ENCODE data around the gene PTPRD. TPM values are rescaled to one million over a fixed set of nuclear protein-coding genes. Genes with fewer than 3 reads are reported as not detected.

The PTPRD gene
- total and polyA plus RNA-seq, 5 experiments from 2014 or later = not detected

- Mint-ChIP-seq H3K36me3 (no peaks in the 10 kb centered on the region), H3K27ac (no peak overlapping the region), H3K4me1 (peaks cover 0 to 3% (median 0%) of the 10 kb centered on the region in 4 donors), H3K27me3 (no peaks in the 10 kb centered on the region), H3K4me3 (no peak overlapping the region), H3K9me3 (peaks cover 0 to 5% (median 0%) of the 10 kb centered on the region in 9 donors)
- no peak for DNase-seq
- ATAC-seq = no peak
- POLR2A ChIA-PET = no interaction called here
These were observed 708.8 kb downstream of the PTPRD start for GRCh38 chr9:9904041-9904440.

- ATAC-seq (no peak), DNase-seq (no peak)
- Mint-ChIP-seq H3K27me3 (no peaks in the 10 kb centered on the region), H3K9me3 (peaks cover 0 to 5% (median 0%) of the 10 kb centered on the region in 9 donors), H3K4me3 (no peak overlapping the region), H3K4me1 (peaks cover 0 to 3% (median 0%) of the 10 kb centered on the region in 4 donors), H3K27ac (no peak overlapping the region), H3K36me3 (no peaks in the 10 kb centered on the region)
- POLR2A ChIA-PET = no interaction called here
These were observed 711.2 kb downstream of the PTPRD start for GRCh38 chr9:9901624-9902023.

GRCh38 chr9:9893837-9894236 lies 719.0 kb downstream of the PTPRD start:
- Mint-ChIP-seq H3K9me3 (peaks cover 0 to 5% (median 0%) of the 10 kb centered on the region in 9 donors), H3K36me3 (no peaks in the 10 kb centered on the region), H3K27ac (no peak overlapping the region), H3K4me3 (no peak overlapping the region), H3K4me1 (no peaks in the 10 kb centered on the region), H3K27me3 (no peaks in the 10 kb centered on the region)
- ATAC-seq = no peak
- DNase-seq = no peak
- POLR2A ChIA-PET = no interaction called here

GRCh38 chr9:9892217-9892616 lies 720.6 kb downstream of the PTPRD start:
- Mint-ChIP-seq H3K4me3 (no peak overlapping the region), H3K27ac (no peak overlapping the region), H3K27me3 (no peaks in the 10 kb centered on the region), H3K36me3 (no peaks in the 10 kb centered on the region), H3K4me1 (no peaks in the 10 kb centered on the region), H3K9me3 (peaks cover 0 to 9% (median 2%) of the 10 kb centered on the region in 9 donors)
- no peak for DNase-seq
- no peak for ATAC-seq
- POLR2A ChIA-PET = no interaction called here

- H3K36me3 Mint-ChIP-seq = no peaks in the 10 kb centered on the region
- no peak for DNase-seq
- no peak for ATAC-seq
- no peak overlapping the region for H3K27ac Mint-ChIP-seq
- no peaks in the 10 kb centered on the region for H3K4me1 Mint-ChIP-seq
- POLR2A ChIA-PET = no interaction called here
- no peaks in the 10 kb centered on the region for H3K27me3 Mint-ChIP-seq
- H3K9me3 Mint-ChIP-seq = peaks cover 0 to 7% (median 0%) of the 10 kb centered on the region in 9 donors
- H3K4me3 Mint-ChIP-seq = no peak overlapping the region
These were observed 731.1 kb downstream of the PTPRD start for GRCh38 chr9:9881692-9882091.

- H3K4me3 Mint-ChIP-seq = no peak overlapping the region
- ATAC-seq (no peak), DNase-seq (no peak)
- no peaks in the 10 kb centered on the region for H3K27me3 Mint-ChIP-seq
- H3K9me3 Mint-ChIP-seq = peaks cover 0 to 4% (median 0%) of the 10 kb centered on the region in 9 donors
- no peaks in the 10 kb centered on the region for H3K4me1 Mint-ChIP-seq
- H3K27ac Mint-ChIP-seq = no peak overlapping the region
- no peaks in the 10 kb centered on the region for H3K36me3 Mint-ChIP-seq
- POLR2A ChIA-PET = no interaction called here
These were observed 738.5 kb downstream of the PTPRD start for GRCh38 chr9:9874270-9874669.

- ATAC-seq (no peak), DNase-seq (no peak)
- no peak overlapping the region for H3K4me3 Mint-ChIP-seq
- no peak overlapping the region for H3K27ac Mint-ChIP-seq
- POLR2A ChIA-PET = no interaction called here
- H3K27me3 Mint-ChIP-seq = peaks cover 0 to 1% (median 0%) of the 10 kb centered on the region in 5 donors
- H3K4me1 Mint-ChIP-seq = no peaks in the 10 kb centered on the region
- H3K9me3 Mint-ChIP-seq = peaks cover 0 to 9% (median 0%) of the 10 kb centered on the region in 9 donors
- no peaks in the 10 kb centered on the region for H3K36me3 Mint-ChIP-seq
These were observed 750.5 kb downstream of the PTPRD start for GRCh38 chr9:9862235-9862810.

- ATAC-seq (no peak), DNase-seq (no peak)
- H3K36me3 Mint-ChIP-seq = no peaks in the 10 kb centered on the region
- H3K27me3 Mint-ChIP-seq = no peaks in the 10 kb centered on the region
- POLR2A ChIA-PET = no interaction called here
- H3K9me3 Mint-ChIP-seq = peaks cover 0 to 9% (median 0%) of the 10 kb centered on the region in 9 donors
- no peaks in the 10 kb centered on the region for H3K4me1 Mint-ChIP-seq
- H3K4me3 Mint-ChIP-seq = no peak overlapping the region
- H3K27ac Mint-ChIP-seq = no peak overlapping the region
These were observed 757.4 kb downstream of the PTPRD start for GRCh38 chr9:9855177-9856078.

- POLR2A ChIA-PET = no interaction called here
These were observed 765.1 kb downstream of the PTPRD start for GRCh38 chr9:9847750-9848149.

GRCh38 chr9:9846557-9846956 lies 766.2 kb downstream of the PTPRD start:
- Mint-ChIP-seq H3K4me1 (peaks cover 0 to 4% (median 0%) of the 10 kb centered on the region in 4 donors), H3K9me3 (peaks cover 0 to 4% (median 0%) of the 10 kb centered on the region in 9 donors), H3K4me3 (no peak overlapping the region), H3K36me3 (no peaks in the 10 kb centered on the region), H3K27me3 (no peaks in the 10 kb centered on the region), H3K27ac (no peak overlapping the region)
- ATAC-seq (no peak), DNase-seq (no peak)
- POLR2A ChIA-PET = no interaction called here

More at GRCh38 chr9:9847750-9848149, 765.1 kb downstream of the PTPRD start:
- Mint-ChIP-seq H3K9me3 (peaks cover 0 to under 1% (median 0%) of the 10 kb centered on the region in 9 donors), H3K36me3 (no peaks in the 10 kb centered on the region), H3K4me1 (peaks cover 0 to 4% (median 0%) of the 10 kb centered on the region in 4 donors), H3K27me3 (no peaks in the 10 kb centered on the region), H3K4me3 (no peak overlapping the region), H3K27ac (no peak overlapping the region)
- no peak for ATAC-seq
- DNase-seq = no peak

- peaks cover 0 to 5% (median 0%) of the 10 kb centered on the region in 9 donors for H3K9me3 Mint-ChIP-seq
These were observed 792.4 kb downstream of the PTPRD start for GRCh38 chr9:9820436-9820835.

GRCh38 chr9:9819886-9820285 lies 792.9 kb downstream of the PTPRD start:
- Mint-ChIP-seq H3K4me1 (no peaks in the 10 kb centered on the region), H3K27ac (no peak overlapping the region), H3K27me3 (no peaks in the 10 kb centered on the region), H3K36me3 (no peaks in the 10 kb centered on the region), H3K9me3 (peaks cover 0 to 5% (median 0%) of the 10 kb centered on the region in 9 donors), H3K4me3 (no peak overlapping the region)
- POLR2A ChIA-PET = no interaction called here
- DNase-seq (no peak), ATAC-seq (no peak)

More at GRCh38 chr9:9820436-9820835, 792.4 kb downstream of the PTPRD start:
- DNase-seq (no peak), ATAC-seq (no peak)
- H3K4me1 Mint-ChIP-seq = no peaks in the 10 kb centered on the region
- H3K4me3 Mint-ChIP-seq = no peak overlapping the region
- POLR2A ChIA-PET = no interaction called here
- H3K27ac Mint-ChIP-seq = no peak overlapping the region
- no peaks in the 10 kb centered on the region for H3K36me3 Mint-ChIP-seq
- H3K27me3 Mint-ChIP-seq = peaks cover 0 to 3% (median 0%) of the 10 kb centered on the region in 5 donors

- no peak for ATAC-seq
- no peak for DNase-seq
- POLR2A ChIA-PET = no interaction called here
- Mint-ChIP-seq H3K27me3 (no peaks in the 10 kb centered on the region), H3K9me3 (peaks cover 0 to 5% (median 0%) of the 10 kb centered on the region in 9 donors), H3K27ac (no peak overlapping the region), H3K4me3 (no peak overlapping the region), H3K4me1 (no peaks in the 10 kb centered on the region), H3K36me3 (no peaks in the 10 kb centered on the region)
These were observed 795.6 kb downstream of the PTPRD start for GRCh38 chr9:9817176-9817575.

All from naive thymus-derived CD8-positive, alpha-beta T cell (primary cell).